ENCODE data around the gene HTATIP2.

DNA sequence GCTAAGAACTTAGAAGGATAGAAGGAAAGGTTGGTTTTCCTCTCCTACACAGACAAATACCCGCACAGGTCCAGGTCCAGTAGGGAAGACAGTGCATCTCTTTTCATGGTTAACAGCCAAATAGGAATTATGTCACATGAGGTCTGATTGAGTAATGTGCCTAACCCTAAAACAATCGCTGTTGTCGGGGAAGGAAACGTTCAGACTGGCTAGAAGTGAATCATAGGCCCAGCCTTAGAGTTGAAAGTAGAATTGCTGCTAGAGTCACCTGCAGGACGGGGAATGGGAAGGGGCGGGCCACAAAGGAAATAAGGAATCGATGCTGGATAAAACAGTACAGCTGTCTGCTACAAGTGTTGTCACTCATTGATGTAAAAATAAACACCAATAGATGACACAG, 12.4 kb upstream of the HTATIP2 start:
- TF ChIP-seq, protein P1, sequence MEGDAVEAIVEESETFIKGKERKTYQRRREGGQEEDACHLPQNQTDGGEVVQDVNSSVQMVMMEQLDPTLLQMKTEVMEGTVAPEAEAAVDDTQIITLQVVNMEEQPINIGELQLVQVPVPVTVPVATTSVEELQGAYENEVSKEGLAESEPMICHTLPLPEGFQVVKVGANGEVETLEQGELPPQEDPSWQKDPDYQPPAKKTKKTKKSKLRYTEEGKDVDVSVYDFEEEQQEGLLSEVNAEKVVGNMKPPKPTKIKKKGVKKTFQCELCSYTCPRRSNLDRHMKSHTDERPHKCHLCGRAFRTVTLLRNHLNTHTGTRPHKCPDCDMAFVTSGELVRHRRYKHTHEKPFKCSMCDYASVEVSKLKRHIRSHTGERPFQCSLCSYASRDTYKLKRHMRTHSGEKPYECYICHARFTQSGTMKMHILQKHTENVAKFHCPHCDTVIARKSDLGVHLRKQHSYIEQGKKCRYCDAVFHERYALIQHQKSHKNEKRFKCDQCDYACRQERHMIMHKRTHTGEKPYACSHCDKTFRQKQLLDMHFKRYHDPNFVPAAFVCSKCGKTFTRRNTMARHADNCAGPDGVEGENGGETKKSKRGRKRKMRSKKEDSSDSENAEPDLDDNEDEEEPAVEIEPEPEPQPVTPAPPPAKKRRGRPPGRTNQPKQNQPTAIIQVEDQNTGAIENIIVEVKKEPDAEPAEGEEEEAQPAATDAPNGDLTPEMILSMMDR (IDR thresholded peaks at IDR 0.05) = no peak
- no peak for TF ChIP-seq EP300 (IDR thresholded peaks at IDR 0.05)
- no peak for TF ChIP-seq POLR2A (IDR thresholded peaks at IDR 0.05; ENCODE audit: low read depth)
